Measurements from ENCODE around the gene MFN1.
A peak's percentile ranks its signal among the peaks of the same experiment; 100 is the strongest.

MFN1 gene

GRCh38 chr3:179348325-179349013 lies 960 bp downstream of the MFN1 start:
- peak; percentile 70 to 83 for DNase-seq

GRCh38 chr3:179355996-179356395 lies 8.5 kb downstream of the MFN1 start:
- DNase-seq: no peak

- no peak for DNase-seq
Measured at GRCh38 chr3:179363332-179363731, 15.8 kb downstream of the MFN1 start.

GRCh38 chr3:179369621-179370020 lies 22.1 kb downstream of the MFN1 start:
- DNase-seq: no peak

- no peak for DNase-seq
Measured at GRCh38 chr3:179373938-179374337, 26.4 kb downstream of the MFN1 start.

DNA sequence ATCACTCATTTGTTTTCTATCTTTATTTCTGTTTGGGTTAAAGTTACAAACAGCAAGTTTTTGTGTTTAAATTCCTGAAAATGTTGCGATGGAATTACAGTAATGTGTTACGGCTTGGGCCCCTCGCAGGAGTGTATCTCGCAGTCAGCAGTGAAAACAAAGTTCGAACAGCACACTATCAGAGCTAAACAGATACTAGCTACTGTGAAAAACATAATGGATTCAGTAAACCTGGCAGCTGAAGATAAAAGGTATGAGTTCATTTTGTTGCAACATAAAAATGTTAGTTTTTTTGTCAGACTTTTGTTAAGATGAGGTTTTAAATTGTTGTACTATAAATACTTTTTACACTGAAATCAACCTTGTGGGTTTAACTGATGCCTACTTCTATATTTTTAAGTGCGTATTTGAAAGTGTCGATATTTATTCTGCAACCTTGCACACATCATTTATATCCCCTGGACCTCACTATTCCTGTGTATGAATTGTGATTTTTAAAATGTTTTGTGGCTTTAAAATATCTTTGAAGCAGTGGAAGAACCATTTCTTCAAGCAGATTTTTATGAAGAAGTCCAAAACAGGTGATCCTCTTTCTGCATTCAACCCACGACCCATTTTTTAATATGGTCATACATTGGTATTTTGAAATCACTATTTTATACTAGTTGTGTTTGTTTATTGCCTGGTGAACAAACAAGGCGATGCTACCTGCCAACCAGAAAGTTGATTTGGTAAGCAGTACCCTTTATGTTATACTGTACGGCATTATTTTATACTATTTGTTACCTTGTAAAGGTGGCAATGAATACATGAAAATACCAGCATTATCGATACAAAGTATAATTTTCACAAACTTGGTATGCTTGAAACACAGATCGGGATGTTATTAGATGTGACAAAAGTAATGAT lies 27.8 kb downstream of the MFN1 start:
- no peak for DNase-seq

DNA sequence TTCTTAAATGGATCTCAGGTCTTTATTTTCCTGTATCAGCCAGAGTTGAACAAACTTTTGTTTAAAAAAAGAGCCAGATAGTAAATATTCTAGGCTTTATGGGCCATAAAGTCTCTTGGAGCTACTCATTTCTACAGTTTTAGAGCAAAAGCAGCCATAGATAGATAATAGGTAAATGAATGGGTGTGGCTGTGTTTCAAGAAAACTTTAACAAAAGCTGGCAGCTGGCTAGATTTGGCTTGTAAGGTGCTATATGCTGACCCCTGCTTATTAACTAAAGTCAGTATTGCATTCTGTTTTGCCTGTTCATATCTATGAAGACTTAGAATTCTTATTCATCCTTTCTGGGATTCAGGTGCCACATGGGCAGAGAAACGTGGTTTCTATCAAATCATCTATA lies 29.0 kb downstream of the MFN1 start:
- DNase-seq: no peak

DNA sequence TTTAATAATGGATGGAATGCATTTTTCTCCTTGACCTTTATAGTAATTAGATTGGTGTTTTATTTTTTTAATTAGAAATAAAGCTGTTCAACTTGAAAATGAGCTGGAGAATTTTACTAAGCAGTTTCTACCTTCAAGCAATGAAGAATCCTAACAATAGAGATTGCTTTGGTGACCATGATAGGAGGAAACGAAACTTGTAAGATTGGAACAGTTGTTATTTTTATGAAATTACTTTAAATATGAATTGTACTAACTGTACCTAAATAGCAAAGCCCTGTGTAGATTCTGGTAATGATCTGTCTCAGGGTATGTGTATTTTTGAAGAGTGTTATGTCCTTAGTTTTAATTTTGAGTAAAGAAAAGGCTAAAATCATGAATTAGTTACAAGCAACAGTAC lies 44.4 kb downstream of the MFN1 start:
- no peak for DNase-seq

DNA sequence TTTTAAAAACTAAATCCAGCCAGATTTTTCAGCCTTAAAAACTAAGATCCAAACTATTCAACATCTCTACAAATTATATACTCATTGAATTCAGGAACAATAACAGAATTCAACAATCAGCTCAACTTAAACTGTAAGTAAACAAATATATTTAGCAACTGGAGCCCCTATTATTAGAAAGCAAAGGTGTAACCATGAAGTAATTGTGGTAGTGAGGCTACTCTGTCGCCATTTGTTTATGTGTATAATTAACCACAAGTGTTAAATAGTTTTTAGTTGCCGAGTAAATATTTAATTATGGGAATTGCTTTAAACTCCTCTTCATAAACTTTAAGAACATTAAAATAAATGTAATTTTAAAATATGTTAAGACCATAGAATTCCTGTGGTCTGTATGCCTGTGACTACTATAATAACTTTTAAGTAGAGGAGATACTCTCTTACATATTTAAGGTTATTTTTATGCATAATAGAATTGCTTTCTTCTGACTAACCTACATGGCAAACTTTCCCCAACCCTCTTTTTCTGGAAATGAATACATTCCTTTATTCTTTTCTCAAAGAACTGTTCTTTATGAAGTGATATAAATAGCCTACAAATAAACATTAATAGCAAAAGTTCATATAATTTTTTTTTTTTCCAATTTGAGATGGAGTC lies 51.2 kb downstream of the MFN1 start:
- no peak for DNase-seq

DNA sequence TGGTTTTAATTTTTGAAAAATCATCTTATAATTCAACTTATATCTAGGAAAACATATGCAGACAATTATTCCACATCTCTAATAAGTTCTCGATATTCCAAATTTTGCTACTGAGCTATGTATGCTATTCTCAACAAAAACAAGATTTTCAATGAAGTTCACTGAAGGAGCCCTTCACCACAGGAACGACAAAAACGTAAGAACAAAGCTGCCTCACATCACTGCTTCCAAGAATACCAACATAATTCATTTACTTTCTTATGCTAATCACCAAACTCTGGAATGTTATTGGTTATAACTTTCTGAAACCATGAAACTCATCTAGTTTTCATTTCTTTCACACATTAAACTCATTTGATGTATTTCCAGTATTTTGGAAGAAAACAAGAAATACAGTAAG lies 54.1 kb downstream of the MFN1 start:
- no peak for DNase-seq

DNA sequence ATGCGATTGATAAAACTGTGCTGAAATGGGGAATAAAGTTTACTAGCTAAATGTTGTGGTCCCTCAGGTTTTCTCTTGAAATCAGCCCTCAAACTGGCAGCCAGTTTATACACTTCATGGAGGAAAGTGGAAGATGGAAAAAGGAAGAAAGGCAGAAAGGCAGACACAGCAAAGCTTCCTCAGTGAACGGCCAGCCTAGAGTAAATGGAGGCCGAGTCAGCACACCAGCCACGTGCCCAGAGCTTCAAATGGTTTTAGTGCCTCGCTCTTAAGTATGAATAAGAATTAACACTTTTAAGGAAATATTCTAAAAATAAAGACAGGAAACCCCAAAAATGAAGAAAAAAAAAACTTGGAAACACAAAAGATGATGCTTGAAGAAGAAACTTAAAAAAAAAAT lies 55.5 kb downstream of the MFN1 start:
- no peak for DNase-seq

- no peak for DNase-seq
Measured at GRCh38 chr3:179404307-179404706, 56.8 kb downstream of the MFN1 start.

DNA sequence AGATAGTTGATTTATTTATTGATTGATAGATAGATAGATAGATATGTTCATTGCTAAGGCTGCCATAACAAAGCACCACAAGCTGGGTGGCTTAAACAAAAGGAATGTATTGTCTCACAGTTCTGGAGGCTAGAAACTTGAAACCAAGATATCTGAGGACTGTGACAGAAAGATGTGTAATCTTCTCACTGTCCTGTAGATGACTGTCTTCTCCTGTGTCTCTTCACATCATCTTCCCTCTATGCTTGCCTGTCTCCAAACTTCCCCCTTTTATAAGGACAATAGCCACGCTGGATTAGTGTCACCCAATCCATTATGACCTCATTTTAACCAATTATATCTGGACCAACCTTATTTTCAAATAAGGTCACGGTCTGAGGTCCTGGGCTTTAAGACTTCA lies 62.8 kb downstream of the MFN1 start:
- peak; percentile 7 to 9 for DNase-seq

DNA sequence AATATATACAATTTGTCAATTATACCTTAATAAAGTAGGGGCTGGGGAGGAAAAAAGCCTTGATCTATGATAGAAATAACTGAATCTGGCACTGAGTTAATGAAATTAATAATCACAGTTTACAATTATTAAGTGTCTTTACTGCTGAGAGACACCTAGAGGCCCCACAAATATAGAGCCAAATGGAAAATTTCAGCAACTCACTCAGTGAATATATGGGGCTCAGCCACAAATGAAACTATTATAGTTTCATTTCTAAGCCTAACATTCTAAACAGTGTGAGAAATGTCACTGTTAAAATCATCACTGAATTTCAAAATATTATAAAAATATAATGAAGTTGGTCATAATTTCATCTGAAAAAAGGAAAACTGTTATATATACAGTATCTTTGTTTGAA lies 63.5 kb downstream of the MFN1 start:
- DNase-seq: no peak

DNA sequence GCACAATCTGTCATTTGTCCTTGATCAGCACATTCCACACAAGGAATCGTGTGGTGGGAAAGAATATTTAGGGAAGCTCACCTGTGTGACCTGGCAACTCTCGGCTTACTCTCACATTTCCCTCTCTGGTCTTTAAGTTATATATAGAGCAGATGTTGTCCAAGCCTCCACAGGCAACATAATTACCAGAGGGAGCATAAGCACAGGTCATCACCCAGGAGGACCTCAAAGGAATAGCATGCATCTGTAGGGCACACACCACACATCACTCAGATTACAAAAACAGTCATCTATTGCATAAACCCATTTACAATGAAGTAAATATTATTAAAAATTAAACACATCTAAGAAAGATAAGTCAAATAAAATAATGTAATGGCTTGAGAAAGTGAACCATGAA lies 67.3 kb downstream of the MFN1 start:
- DNase-seq: no peak

GRCh38 chr3:179415377-179415776 lies 67.9 kb downstream of the MFN1 start:
- DNase-seq: no peak

DNA sequence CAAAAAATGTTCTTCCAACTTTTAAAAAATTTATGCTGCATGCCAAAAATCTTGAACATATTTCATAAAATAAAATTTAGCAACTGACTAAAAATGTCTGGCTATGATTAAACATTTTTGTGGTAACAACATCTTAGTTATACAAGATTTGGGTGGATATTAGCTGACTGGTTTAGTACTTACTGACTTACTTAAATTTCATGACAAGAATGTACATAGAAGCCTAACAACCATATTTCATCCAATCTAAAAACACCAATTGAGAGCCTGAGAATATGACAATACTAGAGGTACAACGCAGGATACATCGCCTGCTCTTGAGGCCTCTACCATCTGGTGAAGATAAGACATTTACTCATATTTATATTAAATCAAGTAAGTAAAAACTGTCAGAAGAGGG lies 69.2 kb downstream of the MFN1 start:
- no peak for DNase-seq

DNA sequence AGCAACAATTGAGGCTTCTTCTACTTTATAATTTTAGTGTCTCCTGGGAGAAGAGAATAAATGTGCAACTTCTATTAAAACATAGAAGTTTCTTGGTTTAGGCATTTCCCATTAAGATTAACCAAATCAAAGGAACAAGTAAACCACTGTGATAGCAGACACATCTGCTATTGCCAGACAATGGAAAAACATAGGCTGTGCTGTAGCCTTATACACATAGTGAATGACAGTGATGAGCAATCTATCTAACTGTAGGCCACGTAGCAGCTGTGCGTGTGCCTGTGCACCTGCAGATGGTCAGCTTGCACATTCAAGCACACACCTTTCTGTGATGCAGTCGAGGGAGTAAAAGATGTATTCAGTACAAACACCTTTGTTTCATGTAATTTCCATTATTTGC lies 71.1 kb downstream of the MFN1 start:
- DNase-seq: no peak

DNA sequence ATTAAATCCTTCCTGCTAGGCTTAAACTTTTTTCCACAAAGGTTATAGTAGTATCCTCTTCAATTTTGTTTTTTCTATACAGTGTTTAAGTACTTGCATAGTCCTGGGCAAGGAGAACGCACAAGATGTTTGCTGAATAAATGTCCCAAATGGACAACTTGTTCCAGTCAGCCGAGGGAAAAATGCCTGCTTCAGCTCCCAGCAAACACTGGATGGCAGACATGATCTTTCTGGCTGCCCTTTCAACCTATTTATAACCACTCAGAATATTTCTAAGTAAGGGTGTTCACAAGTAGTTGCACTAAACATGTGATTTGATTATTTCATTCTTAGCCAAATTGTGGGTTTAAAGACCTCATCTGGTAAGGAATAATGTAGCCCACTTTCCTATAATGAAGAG lies 74.0 kb downstream of the MFN1 start:
- DNase-seq: peak; percentile 18 to 22

DNA sequence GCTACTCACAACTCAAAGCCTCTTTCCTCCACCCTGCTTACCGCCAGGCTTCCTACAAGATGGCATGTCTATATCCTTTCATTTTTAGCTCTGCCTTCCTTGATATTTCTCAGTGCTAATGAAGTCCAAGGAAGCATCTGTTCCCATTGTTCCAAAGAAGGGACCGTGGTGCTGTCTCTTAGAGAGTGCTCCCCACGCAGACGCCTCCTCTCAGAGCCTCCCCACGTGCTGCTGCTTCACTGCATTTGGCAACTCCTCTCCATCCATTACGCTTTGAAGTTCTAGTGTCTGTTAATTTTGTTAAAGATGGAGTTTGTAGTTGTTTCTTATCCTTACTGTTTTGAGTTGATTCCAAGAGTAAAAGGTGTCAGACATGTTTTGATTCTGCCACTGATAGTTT lies 77.6 kb downstream of the MFN1 start:
- no peak for DNase-seq

- no peak for DNase-seq
Measured at GRCh38 chr3:179428876-179429548, 81.5 kb downstream of the MFN1 start.

- no peak for DNase-seq
Measured at GRCh38 chr3:179430277-179430870, 82.9 kb downstream of the MFN1 start.

- DNase-seq: peak; percentile 55 to 69
Measured at GRCh38 chr3:179432021-179432420, 84.5 kb downstream of the MFN1 start.

Data from inflammatory macrophage treated with lipopolysaccharide for 1 hour (primary cell).